ENCODE measurements around the gene RPL7L1. TPM values are rescaled to one million over a fixed set of nuclear protein-coding genes. Genes with fewer than 3 reads are reported as not detected.
A peak's percentile ranks its signal among the peaks of the same experiment; 100 is the strongest.
"Not testable (repeated sequence)": the region's sequence is repeated elsewhere in the genome, so short reads cannot be mapped to it uniquely, and the experiment has no call there.

The RPL7L1 gene
- total and polyA plus RNA-seq, 8 donors = 23.7 to 43.9 (median 36.8) TPM

- H3K36me3 ChIP-seq = no peaks in the 10 kb centered on the region
- H3K4me1 ChIP-seq = peaks cover 4 to 16% (median 9%) of the 10 kb centered on the region in 3 donors
- no peaks in the 10 kb centered on the region for H3K27me3 ChIP-seq
- DNase-seq (peak in 1 of 6 donors; percentile 50), ATAC-seq (no peak), FAIRE-seq (no peak)
- WGBS, 2 donors = 57 to 66% methylated on average over 8 of the region's 8 CpGs
- no peak for TF ChIP-seq CTCF (IDR thresholded peaks at IDR 0.05)
- intact Hi-C loops (cut with DNase I) = loop anchor here in 2 of 3 donors (5.0 to 10.0 kb wide), 2 partner anchors 237 to 245 kb away; no protein-coding TSS in a partner anchor
- no peak overlapping the region for H3K27ac ChIP-seq
- no peaks in the 10 kb centered on the region for H3K9me3 ChIP-seq
- no peak overlapping the region for H3K4me3 ChIP-seq
These were observed 20.5 kb downstream of the RPL7L1 start for GRCh38 chr6:42899871-42900270.

DNA sequence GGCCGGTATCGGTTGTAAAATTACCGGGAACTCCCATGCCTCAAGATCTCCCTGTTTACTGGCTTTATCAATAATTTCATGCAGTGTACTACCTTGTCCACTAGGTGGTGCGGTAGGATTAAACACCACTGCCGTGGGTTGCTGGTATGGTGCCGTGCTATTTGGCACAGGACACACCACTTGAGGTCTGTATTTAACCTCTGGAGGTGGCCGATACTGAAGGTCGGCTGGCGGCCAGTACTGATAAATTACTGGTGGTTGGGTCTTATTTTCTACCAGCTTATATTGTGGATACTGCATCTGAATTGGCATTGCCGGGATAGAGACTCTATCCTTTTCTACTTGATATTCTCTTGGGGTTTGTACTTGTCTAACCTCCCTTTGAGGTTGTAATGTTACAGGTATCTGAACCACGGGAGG lies 22.1 kb downstream of the RPL7L1 start:
- Histone ChIP-seq H3K27ac (peak overlapping the region in 2 of 4 donors; percentile 78 to 87), H3K27me3 (no peaks in the 10 kb centered on the region), H3K9me3 (no peaks in the 10 kb centered on the region), H3K36me3 (no peaks in the 10 kb centered on the region), H3K4me1 (peaks cover 4 to 16% (median 9%) of the 10 kb centered on the region in 3 donors), H3K4me3 (peak overlapping the region in 2 of 4 donors; percentile 9 to 27)
- intact Hi-C loops (cut with DNase I) = loop anchor here in 2 of 3 donors (5.0 to 10.0 kb wide), 2 partner anchors 236 to 243 kb away; no protein-coding TSS in a partner anchor
- ATAC-seq (peak; percentile 97 to 99 (median 99)), FAIRE-seq (no peak), DNase-seq (peak; percentile 70 to 92 (median 85))
- 1 to 2% methylated on average over 11 of the region's 11 CpGs for WGBS, 2 donors
- peak; percentile 67 to 87 (median 80) for TF ChIP-seq CTCF (IDR thresholded peaks at IDR 0.05)

DNA sequence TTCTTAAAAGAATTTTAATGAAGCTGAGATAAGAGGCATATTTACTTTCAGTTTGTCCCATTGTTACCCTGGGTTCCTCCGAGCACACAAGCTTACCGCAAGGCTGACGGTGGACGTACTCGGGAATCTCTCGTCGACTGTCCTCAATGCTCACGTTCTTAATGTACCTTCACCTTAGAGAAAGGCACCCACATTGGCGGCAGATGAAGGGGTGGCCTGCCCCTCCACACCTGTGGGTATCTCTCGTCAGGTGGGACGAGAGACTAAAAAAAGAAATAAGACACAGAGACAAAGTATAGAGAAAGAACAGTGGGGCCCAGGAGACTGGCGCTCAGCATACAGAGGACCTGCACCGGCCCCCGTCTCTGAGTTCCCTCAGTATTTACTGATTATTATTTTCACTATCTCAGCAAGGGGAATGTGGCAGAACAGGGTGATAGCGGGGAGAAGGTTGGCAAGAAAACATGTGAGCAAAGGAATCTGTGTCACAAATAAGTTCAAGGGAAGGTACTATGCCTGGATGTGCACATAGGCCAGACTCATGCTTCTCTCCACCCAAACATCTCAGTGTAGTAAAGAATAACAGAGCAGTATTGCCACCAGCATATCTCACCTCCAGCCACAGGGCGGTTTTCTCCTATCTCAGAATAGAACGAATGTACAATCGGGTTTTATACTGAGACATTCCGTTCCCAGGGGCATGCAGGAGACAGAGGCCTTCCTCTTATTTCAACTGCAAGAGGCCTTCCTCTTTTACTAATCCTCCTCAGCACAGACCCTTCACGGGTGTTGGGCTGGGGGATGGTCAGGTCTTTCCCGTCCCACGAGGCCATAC lies 23.2 kb downstream of the RPL7L1 start:
- Histone ChIP-seq H3K4me3 (peak overlapping the region in 2 of 4 donors; percentile 9 to 27), H3K27ac (peak overlapping the region; percentile 24 to 87 (median 66)), H3K4me1 (peaks cover 4 to 16% (median 9%) of the 10 kb centered on the region in 3 donors)
- FAIRE-seq, H3K36me3 ChIP-seq, H3K9me3 ChIP-seq, H3K27me3 ChIP-seq: not testable (repeated sequence)
- peak in 1 of 6 donors; percentile 53 for DNase-seq
- intact Hi-C loops (cut with DNase I) = loop anchor here in 2 of 3 donors (5.0 to 10.0 kb wide), 2 partner anchors 235 to 242 kb away; no protein-coding TSS in a partner anchor
- 16 to 18% methylated on average over 22 of the region's 22 CpGs for WGBS, 2 donors
- peak; percentile 52 to 65 (median 58) for ATAC-seq

DNA sequence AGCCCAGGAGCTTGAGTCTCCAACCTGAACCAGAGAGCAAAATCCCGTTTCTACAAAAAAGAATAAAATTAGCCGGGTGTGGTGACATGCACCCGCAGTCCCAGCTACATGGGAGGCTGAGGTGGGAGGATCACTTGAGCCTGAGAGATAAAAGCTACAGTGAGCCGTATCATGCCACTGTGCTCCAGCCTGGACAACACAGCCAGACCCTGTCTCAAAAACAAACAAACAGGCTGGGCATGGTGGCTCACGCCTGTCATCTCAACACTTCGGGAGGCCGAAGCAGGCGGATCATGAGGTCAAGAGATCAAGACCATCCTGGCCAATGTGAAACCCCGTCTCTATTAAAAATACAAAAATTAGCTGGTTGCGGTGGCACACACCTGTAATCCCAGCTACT lies 25.1 kb downstream of the RPL7L1 start:
- WGBS, 2 donors = 87 to 93% methylated on average over 10 of the region's 10 CpGs
- FAIRE-seq (no peak), ATAC-seq (no peak), DNase-seq (peak in 1 of 6 donors; percentile 24)
- intact Hi-C loops (cut with DNase I) = loop anchor here in 2 of 3 donors (5.0 to 10.0 kb wide), 2 partner anchors 233 to 240 kb away; no protein-coding TSS in a partner anchor
- Histone ChIP-seq H3K4me3 (no peak overlapping the region), H3K27me3 (no peaks in the 10 kb centered on the region), H3K36me3 (no peaks in the 10 kb centered on the region), H3K9me3 (no peaks in the 10 kb centered on the region), H3K27ac (no peak overlapping the region), H3K4me1 (peaks cover 4 to 16% (median 9%) of the 10 kb centered on the region in 3 donors)
- no peak for TF ChIP-seq CTCF (IDR thresholded peaks at IDR 0.05)

- H3K9me3 ChIP-seq = no peaks in the 10 kb centered on the region
- peak in 1 of 6 donors; percentile 44 for DNase-seq
- no peaks in the 10 kb centered on the region for H3K27me3 ChIP-seq
- no peak for TF ChIP-seq CTCF (IDR thresholded peaks at IDR 0.05)
- H3K36me3 ChIP-seq = no peaks in the 10 kb centered on the region
- no peak overlapping the region for H3K27ac ChIP-seq
- peaks cover 0 to 9% (median 5%) of the 10 kb centered on the region in 3 donors for H3K4me1 ChIP-seq
- ATAC-seq = no peak
- 31 to 37% methylated on average over 5 of the region's 5 CpGs for WGBS, 2 donors
- intact Hi-C loops (cut with DNase I) = loop anchor here in 2 of 3 donors (5.0 to 10.0 kb wide), 2 partner anchors 235 to 237 kb away; no protein-coding TSS in a partner anchor
- no peak for FAIRE-seq
- no peak overlapping the region for H3K4me3 ChIP-seq
These were observed 27.9 kb downstream of the RPL7L1 start for GRCh38 chr6:42907336-42907735.
